Glomerular visceral epithelial cell (primary cell): Measurements from ENCODE around the gene FBXO34.
"Not testable (repeated sequence)": the region's sequence is repeated elsewhere in the genome, so short reads cannot be mapped to it uniquely, and the experiment has no call there.

Source experiments
- DNase-seq: peaks from one replicate; pipeline ENCODE4 v3.0.0-alpha.2; 2016; ENCODE audit errors: extremely low spot score

FBXO34 gene

GRCh38 chr14:55312379-55313030, 41.3 kb downstream of the FBXO34 start:
- DNase-seq: not testable (repeated sequence)

- DNase-seq: no peak
These were observed 42.3 kb downstream of the FBXO34 start for GRCh38 chr14:55313480-55313879.

- DNase-seq: no peak
These were observed 43.2 kb downstream of the FBXO34 start for GRCh38 chr14:55314449-55314848.

GRCh38 chr14:55316564-55316963, 45.3 kb downstream of the FBXO34 start:
- peak; percentile 60 for DNase-seq

GRCh38 chr14:55317542-55318306, 46.5 kb downstream of the FBXO34 start:
- DNase-seq: no peak

GRCh38 chr14:55318694-55319093, 47.5 kb downstream of the FBXO34 start:
- DNase-seq: no peak

- no peak for DNase-seq
These were observed 52.7 kb downstream of the FBXO34 start for GRCh38 chr14:55323910-55324309.

DNA sequence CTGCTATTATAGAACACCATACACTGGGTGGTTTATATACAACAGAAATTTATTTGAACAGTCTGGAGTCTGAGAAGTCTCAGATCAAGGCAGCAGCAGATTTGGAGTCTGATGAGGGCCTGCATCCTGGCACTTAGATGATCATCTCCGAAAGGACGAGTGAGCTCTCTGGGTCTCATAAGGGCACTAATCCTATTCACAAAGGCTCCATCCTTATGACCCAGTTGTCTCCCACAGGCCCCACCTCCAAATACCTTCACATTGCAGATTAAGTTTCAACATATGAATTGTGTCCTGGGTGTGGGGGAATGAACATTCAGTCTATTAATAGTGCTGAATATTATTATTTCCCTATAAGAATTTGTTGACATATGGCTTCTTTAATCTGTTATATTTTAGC, 53.6 kb downstream of the FBXO34 start:
- no peak for DNase-seq

DNA sequence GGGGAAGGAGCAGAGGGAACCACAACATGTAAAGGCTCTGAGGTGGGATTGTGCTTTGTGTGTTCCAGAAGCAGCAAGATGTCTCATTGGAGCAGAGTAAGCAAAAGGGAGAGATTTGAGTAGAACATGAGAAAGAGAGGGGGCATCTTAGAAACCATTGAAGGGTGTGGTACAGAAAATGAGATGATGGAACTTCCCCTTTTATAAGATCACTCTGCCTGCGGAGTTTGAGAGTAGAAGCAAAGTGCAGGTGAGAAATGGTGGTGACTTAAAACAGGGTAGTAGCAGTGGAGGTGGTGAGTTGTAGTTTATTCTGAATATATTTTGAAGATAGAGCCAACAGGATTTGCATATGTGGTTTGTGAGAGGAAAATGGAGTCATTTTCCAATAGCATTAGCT, 56.0 kb downstream of the FBXO34 start:
- DNase-seq: no peak

- no peak for DNase-seq
These were observed 57.1 kb downstream of the FBXO34 start for GRCh38 chr14:55328317-55328716.

- no peak for DNase-seq
These were observed 58.9 kb downstream of the FBXO34 start for GRCh38 chr14:55329999-55330710.

GRCh38 chr14:55332654-55333570, 61.7 kb downstream of the FBXO34 start:
- DNase-seq: peak; percentile 24

DNA sequence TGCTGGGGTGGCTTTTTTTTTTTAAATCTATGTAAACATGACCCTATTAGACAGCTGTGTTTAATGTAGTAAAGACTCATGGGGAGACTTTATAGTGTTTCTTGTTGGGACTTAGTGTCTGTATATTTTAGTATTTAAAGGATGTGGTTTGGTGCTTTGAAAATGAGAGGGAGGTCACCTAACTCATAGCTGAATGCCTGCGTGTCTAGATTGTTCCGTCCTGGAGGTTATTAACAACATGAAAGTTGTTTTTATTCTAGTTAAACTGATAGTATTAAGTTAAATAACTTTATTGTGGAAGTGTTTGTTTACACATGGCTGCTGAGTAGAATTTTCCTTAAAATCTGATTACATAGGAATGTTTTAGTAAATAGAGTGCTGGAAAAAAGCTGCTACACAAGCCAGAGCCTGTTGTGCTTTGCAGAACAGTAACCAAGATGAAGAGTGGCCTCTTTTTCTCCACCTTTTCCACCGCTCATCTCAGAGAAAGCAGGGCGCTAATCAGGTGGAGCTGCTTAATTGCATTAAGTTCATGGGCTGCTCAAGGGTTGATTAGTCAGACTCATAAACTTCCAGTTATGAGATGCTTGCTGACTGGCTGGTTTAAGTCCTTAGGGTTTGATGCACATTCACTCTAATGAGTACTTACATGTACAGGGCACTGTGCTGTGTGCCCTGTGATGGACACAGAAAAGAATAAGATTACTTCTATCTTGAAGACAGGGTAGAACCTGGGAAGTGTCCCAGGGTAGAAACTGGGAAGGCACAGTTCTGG, 62.7 kb downstream of the FBXO34 start:
- no peak for DNase-seq

DNA sequence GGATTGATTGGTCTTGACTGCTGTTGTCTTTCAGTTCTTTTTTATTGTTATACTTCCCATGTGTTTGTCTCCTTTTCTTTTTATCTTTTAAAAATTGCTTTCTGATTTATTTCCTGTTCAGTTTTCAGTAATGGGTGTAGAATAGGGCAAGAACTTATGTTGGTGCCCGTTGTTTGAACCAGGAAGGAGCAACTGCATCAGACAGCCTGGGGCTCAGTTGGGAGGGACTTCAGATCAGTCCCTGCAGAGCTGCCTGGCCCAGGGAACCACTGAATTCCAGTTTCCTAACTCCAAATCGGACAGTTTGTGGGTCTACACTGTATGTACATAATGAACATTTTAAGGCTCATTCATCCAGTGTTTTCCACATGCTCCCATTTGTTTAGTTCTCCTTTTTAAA, 64.9 kb downstream of the FBXO34 start:
- DNase-seq: peak; percentile 10

GRCh38 chr14:55336691-55337090, 65.5 kb downstream of the FBXO34 start:
- no peak for DNase-seq

GRCh38 chr14:55339770-55340169, 68.5 kb downstream of the FBXO34 start:
- DNase-seq: no peak

GRCh38 chr14:55340482-55340881, 69.3 kb downstream of the FBXO34 start:
- no peak for DNase-seq

DNA sequence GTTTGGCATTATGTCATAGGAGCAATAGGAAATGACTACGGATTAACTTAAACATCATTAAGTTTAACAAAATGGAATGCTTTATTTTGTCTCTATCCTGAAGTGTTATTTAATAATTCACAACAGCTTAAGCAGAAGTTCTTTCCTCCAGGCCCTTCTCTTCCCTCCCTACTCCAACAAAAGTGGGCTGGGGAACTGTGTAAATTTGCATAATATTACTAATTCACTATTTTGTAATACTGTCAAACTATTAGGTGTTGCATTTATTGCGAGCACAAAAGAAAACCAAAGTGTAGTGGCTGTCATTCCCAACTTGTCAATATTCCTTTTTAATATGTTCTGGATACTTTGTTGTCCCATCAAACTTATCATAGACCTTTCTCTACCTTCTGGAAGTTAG, 70.6 kb downstream of the FBXO34 start:
- DNase-seq: no peak

- DNase-seq: not testable (repeated sequence)
These were observed 73.5 kb downstream of the FBXO34 start for GRCh38 chr14:55344582-55345163.

GRCh38 chr14:55347040-55347439, 75.8 kb downstream of the FBXO34 start:
- no peak for DNase-seq

DNA sequence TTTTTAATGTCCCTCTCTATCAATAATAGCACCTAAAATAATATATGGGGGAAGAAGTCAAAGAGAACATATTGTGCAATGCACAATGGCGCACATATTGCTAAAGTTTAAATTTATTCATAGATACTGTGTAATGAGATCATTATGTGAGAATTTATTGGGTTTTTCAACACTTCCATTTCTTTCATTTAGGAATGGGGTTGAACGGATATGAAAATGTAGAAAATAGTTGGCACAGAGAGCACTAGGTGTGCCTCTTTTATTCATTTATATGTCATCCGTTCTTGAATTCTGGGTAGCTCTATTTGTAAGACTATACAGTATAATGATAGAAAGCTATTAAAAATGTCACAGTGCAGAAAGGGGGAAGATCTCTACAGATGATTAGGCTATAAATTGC, 76.5 kb downstream of the FBXO34 start:
- DNase-seq: no peak
